A673 (cell line): Measurements from ENCODE around the gene SLC7A1.

ENCODE experiments used
- CTCF ChIP-seq: fragments of 300-800, 200-600 bp; sonication (generic); conservative IDR thresholded peaks from 2 replicates; pipeline ENCODE4 v1.5.1; 2017; ENCODE audit warnings: low read depth, mild to moderate bottlenecking, antibody characterized with exemption, low read length, moderate library complexity, mixed read lengths
- EZH2 ChIP-seq: fragments of 200-600 bp; sonication (generic); IDR thresholded peaks from 2 replicates; pipeline ENCODE4 v1.6.1; 2017; ENCODE audit warnings: borderline replicate concordance, low read depth, mild to moderate bottlenecking, mixed read lengths, antibody characterized with exemption, low read length; ENCODE audit not compliant: poor library complexity, severe bottlenecking

GRCh38 chr13:29582171-29582570, 13.3 kb downstream of the SLC7A1 start:
- no peak for TF ChIP-seq CTCF
- TF ChIP-seq EZH2: no peak
